DOHH2 (cell line): Measurements from ENCODE around the gene SUN1.

Source experiments
- H3F3A ChIP-seq: fragments of 200-600 bp; sonication (generic), shearing (Covaris generic); 2 replicates; pipeline ENCODE4 v1.6.0; 2016; ENCODE audit warnings: antibody characterized with exemption, mild to moderate bottlenecking; ENCODE audit not compliant: control insufficient read depth, insufficient read depth
- H3K27ac ChIP-seq: fragments of 200-600 bp; sonication (generic); 2 replicates; pipeline ENCODE4 v1.5.1; 2014; ENCODE audit warnings: low read depth, mild to moderate bottlenecking, low read length, moderate library complexity
- H3K27me3 ChIP-seq: fragments of 200-600 bp; sonication (generic); 2 replicates; pipeline ENCODE4 v1.6.1; 2014; ENCODE audit warnings: mild to moderate bottlenecking, low read length, mixed read lengths; ENCODE audit not compliant: control insufficient read depth
- H3K36me3 ChIP-seq: fragments of 200-600 bp; sonication (generic); 2 replicates; pipeline ENCODE4 v1.6.1; 2014; ENCODE audit warnings: mild to moderate bottlenecking, low read length, moderate library complexity, mixed read lengths; ENCODE audit not compliant: control insufficient read depth
- H3K4me1 ChIP-seq: fragments of 200-600 bp; sonication (generic); 2 replicates; pipeline ENCODE4 v1.6.1; 2014; ENCODE audit warnings: mild to moderate bottlenecking, low read length, mixed read lengths; ENCODE audit not compliant: control insufficient read depth
- H3K4me2 ChIP-seq: fragments of 200-600 bp; sonication (generic); 2 replicates; pipeline ENCODE4 v1.6.0; 2014; ENCODE audit warnings: mild to moderate bottlenecking, low read length, moderate library complexity
- H3K4me3 ChIP-seq: fragments of 200-600 bp; sonication (generic); 2 replicates; pipeline ENCODE4 v1.5.1; 2014; ENCODE audit warnings: mild to moderate bottlenecking, low read length, mixed read lengths
- H3K79me2 ChIP-seq: fragments of 200-600 bp; sonication (generic); 2 replicates; pipeline ENCODE4 v1.6.1; 2014; ENCODE audit warnings: mild to moderate bottlenecking, low read length, mixed read lengths; ENCODE audit not compliant: control insufficient read depth
- H3K9me2 ChIP-seq: fragments of 200-600 bp; sonication (generic); replicated peaks from 2 replicates; pipeline ENCODE4 v1.6.1; 2014; ENCODE audit warnings: mild to moderate bottlenecking, low read length, mixed read lengths; ENCODE audit not compliant: control insufficient read depth
- H3K9me3 ChIP-seq: fragments of 200-600 bp; sonication (generic); 2 replicates; pipeline ENCODE4 v1.6.1; 2014; ENCODE audit warnings: antibody characterized with exemption, low read length, mixed read lengths; ENCODE audit not compliant: control insufficient read depth, insufficient read depth
- H4K20me1 ChIP-seq: fragments of 200-600 bp; sonication (generic); 2 replicates; pipeline ENCODE4 v1.6.0; 2014; ENCODE audit warnings: low read depth, mild to moderate bottlenecking, antibody characterized with exemption, low read length, moderate library complexity; ENCODE audit not compliant: control insufficient read depth, insufficient read depth
- CTCF ChIP-seq: fragments of 200-600 bp; sonication (generic); IDR thresholded peaks from one replicate; pipeline ENCODE4 v1.5.1; 2014; ENCODE audit warnings: antibody characterized with exemption, mild to moderate bottlenecking, low read depth, low read length; ENCODE audit not compliant: poor library complexity, severe bottlenecking
- EZH2phosphoT487 ChIP-seq: fragments of 200-600 bp; sonication (generic); IDR thresholded peaks from 2 replicates; pipeline ENCODE4 v1.6.1; 2017; ENCODE audit warnings: borderline replicate concordance, mild to moderate bottlenecking, antibody characterized with exemption, low read length, moderate library complexity, mixed read lengths

SUN1 gene

GRCh38 chr7:842431-843031, 10.3 kb downstream of the SUN1 start:
- H3K36me3 ChIP-seq: peaks cover 65% of the 10 kb centered on the region
- TF ChIP-seq CTCF (no peak), EZH2phosphoT487 (no peak)

GRCh38 chr7:843230-843629, 11.0 kb downstream of the SUN1 start:
- Histone ChIP-seq H3F3A (0 out of 2 replicates have a peak, but pooled peaks cover 2% of the 10 kb centered on the region), H3K4me3 (no peak overlapping the region), H3K27me3 (no peaks in the 10 kb centered on the region), H3K36me3 (peaks cover 65% of the 10 kb centered on the region), H4K20me1 (no peaks in the 10 kb centered on the region), H3K4me1 (no peaks in the 10 kb centered on the region), H3K79me2 (peaks cover 12% of the 10 kb centered on the region), H3K27ac (no peak overlapping the region), H3K9me2 (no peaks in the 10 kb centered on the region), H3K9me3 (no peaks in the 10 kb centered on the region), H3K4me2 (no peak overlapping the region)
- TF ChIP-seq EZH2phosphoT487: no peak

More at GRCh38 chr7:842431-843031, 10.3 kb downstream of the SUN1 start:
- Histone ChIP-seq H3K79me2 (peaks cover 19% of the 10 kb centered on the region), H3K4me2 (no peak overlapping the region), H3K9me2 (no peaks in the 10 kb centered on the region), H3K4me1 (no peaks in the 10 kb centered on the region), H3K4me3 (no peak overlapping the region), H3K9me3 (no peaks in the 10 kb centered on the region), H3F3A (no peaks in the 10 kb centered on the region), H4K20me1 (no peaks in the 10 kb centered on the region), H3K27me3 (no peaks in the 10 kb centered on the region), H3K27ac (no peak overlapping the region)

GRCh38 chr7:844043-844442, 11.8 kb downstream of the SUN1 start:
- H3F3A ChIP-seq: 0 out of 2 replicates have a peak, but pooled peaks cover 2% of the 10 kb centered on the region
- H3K4me2 ChIP-seq: no peak overlapping the region
- H3K9me2 ChIP-seq: no peaks in the 10 kb centered on the region
- no peaks in the 10 kb centered on the region for H3K9me3 ChIP-seq
- H3K4me1 ChIP-seq: no peaks in the 10 kb centered on the region
- peaks cover 63% of the 10 kb centered on the region for H3K36me3 ChIP-seq
- no peak overlapping the region for H3K27ac ChIP-seq
- TF ChIP-seq EZH2phosphoT487 (no peak), CTCF (no peak)
- peaks cover 4% of the 10 kb centered on the region for H3K79me2 ChIP-seq
- no peak overlapping the region for H3K4me3 ChIP-seq
- no peaks in the 10 kb centered on the region for H3K27me3 ChIP-seq
- H4K20me1 ChIP-seq: no peaks in the 10 kb centered on the region

- H3K9me3 ChIP-seq: no peaks in the 10 kb centered on the region
- no peak overlapping the region for H3K27ac ChIP-seq
- no peaks in the 10 kb centered on the region for H3K27me3 ChIP-seq
- no peaks in the 10 kb centered on the region for H3K9me2 ChIP-seq
- H3K36me3 ChIP-seq: peaks cover 66% of the 10 kb centered on the region
- H3F3A ChIP-seq: 0 out of 2 replicates have a peak, but pooled peaks cover 2% of the 10 kb centered on the region
- peaks cover 3% of the 10 kb centered on the region for H3K79me2 ChIP-seq
- no peaks in the 10 kb centered on the region for H3K4me1 ChIP-seq
- no peak overlapping the region for H3K4me2 ChIP-seq
- TF ChIP-seq CTCF: no peak
- no peak for TF ChIP-seq EZH2phosphoT487
- H4K20me1 ChIP-seq: no peaks in the 10 kb centered on the region
- H3K4me3 ChIP-seq: no peak overlapping the region
Measured at GRCh38 chr7:844514-844913, 12.2 kb downstream of the SUN1 start.
